ENCODE results near the gene TBC1D10B.
A peak's percentile ranks its signal among the peaks of the same experiment; 100 is the strongest.

The TBC1D10B gene

GRCh38 chr16:30383521-30383920 lies 13.2 kb upstream of the TBC1D10B start:
- H3K4me2 ChIP-seq (ENCODE audit: low read length, poor library complexity, severe bottlenecking) = no peak overlapping the region
- H3K27ac ChIP-seq (ENCODE audit: low read length, poor library complexity, severe bottlenecking) = no peak overlapping the region
- DNase-seq = no peak
- no peak overlapping the region for H2BK15ac ChIP-seq (ENCODE audit: low read depth, poor library complexity, severe bottlenecking)
- no peak overlapping the region for H2BK5ac ChIP-seq (ENCODE audit: low read depth, low read length, poor library complexity, severe bottlenecking)
- H4K91ac ChIP-seq (ENCODE audit: low read length) = no peak overlapping the region
- no peaks in the 10 kb centered on the region for H3K9me3 ChIP-seq (ENCODE audit: control insufficient read depth, low read length)
- H3K4me3 ChIP-seq (ENCODE audit: insufficient read depth in 1 of 2, low read depth in 1 of 2, low read length in 2 of 2) = no peak overlapping the region
- H3K36me3 ChIP-seq (ENCODE audit: control insufficient read depth in 1 of 2, insufficient read depth in 2 of 2, low read depth in 1 of 2, low read length in 2 of 2) = peaks cover 7% of the 10 kb centered on the region in 2 experiments
- H3K14ac ChIP-seq (ENCODE audit: low read length in 2 of 2) = no peak overlapping the region
- no peak overlapping the region for H3K4ac ChIP-seq (ENCODE audit: low read depth in 1 of 2, low read length in 2 of 2)
- peaks cover 5% of the 10 kb centered on the region for H3K79me1 ChIP-seq (replicated peaks; ENCODE audit: low read length, poor library complexity, severe bottlenecking)
- no peak overlapping the region for H2AK5ac ChIP-seq (ENCODE audit: low read length, severe bottlenecking)
- H3K23ac ChIP-seq (ENCODE audit: low read length in 2 of 2) = no peak overlapping the region
- WGBS = 90% methylated on average over 2 of the region's 2 CpGs
- no peak overlapping the region for H3K18ac ChIP-seq (ENCODE audit: low read depth in 1 of 2, low read length in 2 of 2)
- H2AFZ ChIP-seq (ENCODE audit: low read depth, low read length) = no peak overlapping the region
- no peak overlapping the region for H3K9ac ChIP-seq (ENCODE audit: low read length)
- H2BK120ac ChIP-seq (ENCODE audit: low read depth, low read length) = no peak overlapping the region
- H4K8ac ChIP-seq (ENCODE audit: low read length) = no peak overlapping the region
- no peak overlapping the region for H2BK12ac ChIP-seq (ENCODE audit: low read length in 2 of 2)
- H3K4me1 ChIP-seq (ENCODE audit: control insufficient read depth, insufficient read depth, low read depth, low read length) = peaks cover 12% of the 10 kb centered on the region
- H3K27me3 ChIP-seq (ENCODE audit: control insufficient read depth in 1 of 2, insufficient read depth in 1 of 2, low read length in 2 of 2) = no peaks in the 10 kb centered on the region

GRCh38 chr16:30382111-30382881 lies 12.0 kb upstream of the TBC1D10B start, which contains the start of gene SEPTIN1:
TSS of gene SEPTIN1 (minus strand) at chr16:30382561. CDS start at chr16:30382542, 19 bp downstream.
- Histone ChIP-seq H3K27me3 (ENCODE audit: control insufficient read depth in 1 of 2, insufficient read depth in 1 of 2, low read length in 2 of 2) (no peaks in the 10 kb centered on the region), H4K8ac (ENCODE audit: low read length) (no peak within 1 kb of the TSS), H2AFZ (ENCODE audit: low read depth, low read length) (no peak within 1 kb of the TSS), H3K36me3 (ENCODE audit: control insufficient read depth in 1 of 2, insufficient read depth in 2 of 2, low read depth in 1 of 2, low read length in 2 of 2) (peaks cover 7% of the 10 kb centered on the region in 2 experiments), H2BK5ac (ENCODE audit: low read depth, low read length, poor library complexity, severe bottlenecking) (no peak within 1 kb of the TSS), H3K79me1 (replicated peaks; ENCODE audit: low read length, poor library complexity, severe bottlenecking) (peaks cover 5% of the 10 kb centered on the region), H3K9ac (ENCODE audit: low read length) (no peak within 1 kb of the TSS), H3K14ac (ENCODE audit: low read length in 2 of 2) (no peak within 1 kb of the TSS), H3K18ac (ENCODE audit: low read depth in 1 of 2, low read length in 2 of 2) (no peak within 1 kb of the TSS), H3K27ac (ENCODE audit: low read length, poor library complexity, severe bottlenecking) (no peak within 1 kb of the TSS), H2AK5ac (ENCODE audit: low read length, severe bottlenecking) (no peak within 1 kb of the TSS), H2BK120ac (ENCODE audit: low read depth, low read length) (no peak within 1 kb of the TSS), H4K91ac (ENCODE audit: low read length) (peak within 1 kb of the TSS; percentile 29), H3K4me2 (ENCODE audit: low read length, poor library complexity, severe bottlenecking) (no peak within 1 kb of the TSS), H3K9me3 (ENCODE audit: control insufficient read depth, low read length) (no peaks in the 10 kb centered on the region), H3K4me3 (ENCODE audit: insufficient read depth in 1 of 2, low read depth in 1 of 2, low read length in 2 of 2) (no peak within 1 kb of the TSS), H2BK12ac (ENCODE audit: low read length in 2 of 2) (no peak within 1 kb of the TSS), H3K23ac (ENCODE audit: low read length in 2 of 2) (peak within 1 kb of the TSS in 1 of 2 experiments; percentile 46), H3K4me1 (ENCODE audit: control insufficient read depth, insufficient read depth, low read depth, low read length) (peaks cover 16% of the 10 kb centered on the region), H3K4ac (ENCODE audit: low read depth in 1 of 2, low read length in 2 of 2) (no peak within 1 kb of the TSS), H2BK15ac (ENCODE audit: low read depth, poor library complexity, severe bottlenecking) (peak within 1 kb of the TSS; percentile 54)
- no peak for DNase-seq
- 95% methylated on average over 10 of the region's 12 CpGs for WGBS

- H3K9ac ChIP-seq (ENCODE audit: low read length) = no peak overlapping the region
- no peak overlapping the region for H3K27ac ChIP-seq (ENCODE audit: low read length, poor library complexity, severe bottlenecking)
- H2BK120ac ChIP-seq (ENCODE audit: low read depth, low read length) = no peak overlapping the region
- H3K23ac ChIP-seq (ENCODE audit: low read length in 2 of 2) = no peak overlapping the region
- no peak overlapping the region for H2BK5ac ChIP-seq (ENCODE audit: low read depth, low read length, poor library complexity, severe bottlenecking)
- peak overlapping the region; percentile 29 for H4K91ac ChIP-seq (ENCODE audit: low read length)
- H2AFZ ChIP-seq (ENCODE audit: low read depth, low read length) = no peak overlapping the region
- no peaks in the 10 kb centered on the region for H3K27me3 ChIP-seq (ENCODE audit: control insufficient read depth in 1 of 2, insufficient read depth in 1 of 2, low read length in 2 of 2)
- no peak overlapping the region for H3K4ac ChIP-seq (ENCODE audit: low read depth in 1 of 2, low read length in 2 of 2)
- peaks cover 7% of the 10 kb centered on the region in 2 experiments for H3K36me3 ChIP-seq (ENCODE audit: control insufficient read depth in 1 of 2, insufficient read depth in 2 of 2, low read depth in 1 of 2, low read length in 2 of 2)
- H3K4me2 ChIP-seq (ENCODE audit: low read length, poor library complexity, severe bottlenecking) = no peak overlapping the region
- H3K9me3 ChIP-seq (ENCODE audit: control insufficient read depth, low read length) = no peaks in the 10 kb centered on the region
- no peak overlapping the region for H3K14ac ChIP-seq (ENCODE audit: low read length in 2 of 2)
- no peak overlapping the region for H3K18ac ChIP-seq (ENCODE audit: low read depth in 1 of 2, low read length in 2 of 2)
- WGBS = 88% methylated on average over 9 of the region's 13 CpGs
- no peak overlapping the region for H3K4me3 ChIP-seq (ENCODE audit: insufficient read depth in 1 of 2, low read depth in 1 of 2, low read length in 2 of 2)
- no peak overlapping the region for H2BK15ac ChIP-seq (ENCODE audit: low read depth, poor library complexity, severe bottlenecking)
- H3K79me1 ChIP-seq (replicated peaks; ENCODE audit: low read length, poor library complexity, severe bottlenecking) = peaks cover 7% of the 10 kb centered on the region
- DNase-seq = no peak
- peaks cover 18% of the 10 kb centered on the region for H3K4me1 ChIP-seq (ENCODE audit: control insufficient read depth, insufficient read depth, low read depth, low read length)
- no peak overlapping the region for H4K8ac ChIP-seq (ENCODE audit: low read length)
- H2AK5ac ChIP-seq (ENCODE audit: low read length, severe bottlenecking) = no peak overlapping the region
- no peak overlapping the region for H2BK12ac ChIP-seq (ENCODE audit: low read length in 2 of 2)
Measured at GRCh38 chr16:30381291-30382041, 11.2 kb upstream of the TBC1D10B start.

- Histone ChIP-seq H2BK5ac (ENCODE audit: low read depth, low read length, poor library complexity, severe bottlenecking) (no peak overlapping the region), H3K9me3 (ENCODE audit: control insufficient read depth, low read length) (no peaks in the 10 kb centered on the region), H3K27me3 (ENCODE audit: control insufficient read depth in 1 of 2, insufficient read depth in 1 of 2, low read length in 2 of 2) (no peaks in the 10 kb centered on the region), H3K79me1 (replicated peaks; ENCODE audit: low read length, poor library complexity, severe bottlenecking) (peaks cover 8% of the 10 kb centered on the region), H2AK5ac (ENCODE audit: low read length, severe bottlenecking) (no peak overlapping the region), H3K4me2 (ENCODE audit: low read length, poor library complexity, severe bottlenecking) (no peak overlapping the region), H2BK15ac (ENCODE audit: low read depth, poor library complexity, severe bottlenecking) (no peak overlapping the region), H3K14ac (ENCODE audit: low read length in 2 of 2) (no peak overlapping the region), H2AFZ (ENCODE audit: low read depth, low read length) (no peak overlapping the region), H3K4ac (ENCODE audit: low read depth in 1 of 2, low read length in 2 of 2) (no peak overlapping the region), H3K4me1 (ENCODE audit: control insufficient read depth, insufficient read depth, low read depth, low read length) (peaks cover 18% of the 10 kb centered on the region), H4K91ac (ENCODE audit: low read length) (no peak overlapping the region), H2BK12ac (ENCODE audit: low read length in 2 of 2) (no peak overlapping the region), H3K4me3 (ENCODE audit: insufficient read depth in 1 of 2, low read depth in 1 of 2, low read length in 2 of 2) (no peak overlapping the region), H3K18ac (ENCODE audit: low read depth in 1 of 2, low read length in 2 of 2) (no peak overlapping the region), H3K36me3 (ENCODE audit: control insufficient read depth in 1 of 2, insufficient read depth in 2 of 2, low read depth in 1 of 2, low read length in 2 of 2) (peaks cover 7% of the 10 kb centered on the region in 2 experiments), H3K23ac (ENCODE audit: low read length in 2 of 2) (no peak overlapping the region), H4K8ac (ENCODE audit: low read length) (no peak overlapping the region), H3K9ac (ENCODE audit: low read length) (no peak overlapping the region), H3K27ac (ENCODE audit: low read length, poor library complexity, severe bottlenecking) (no peak overlapping the region), H2BK120ac (ENCODE audit: low read depth, low read length) (no peak overlapping the region)
- no peak for DNase-seq
- 93% methylated on average over 6 of the region's 6 CpGs for WGBS
Measured at GRCh38 chr16:30380803-30381208, 10.5 kb upstream of the TBC1D10B start.

Measured in mesenchymal stem cell (in vitro differentiated cells and primary cell).